Measurements from ENCODE around the gene GAL3ST2.

DNA sequence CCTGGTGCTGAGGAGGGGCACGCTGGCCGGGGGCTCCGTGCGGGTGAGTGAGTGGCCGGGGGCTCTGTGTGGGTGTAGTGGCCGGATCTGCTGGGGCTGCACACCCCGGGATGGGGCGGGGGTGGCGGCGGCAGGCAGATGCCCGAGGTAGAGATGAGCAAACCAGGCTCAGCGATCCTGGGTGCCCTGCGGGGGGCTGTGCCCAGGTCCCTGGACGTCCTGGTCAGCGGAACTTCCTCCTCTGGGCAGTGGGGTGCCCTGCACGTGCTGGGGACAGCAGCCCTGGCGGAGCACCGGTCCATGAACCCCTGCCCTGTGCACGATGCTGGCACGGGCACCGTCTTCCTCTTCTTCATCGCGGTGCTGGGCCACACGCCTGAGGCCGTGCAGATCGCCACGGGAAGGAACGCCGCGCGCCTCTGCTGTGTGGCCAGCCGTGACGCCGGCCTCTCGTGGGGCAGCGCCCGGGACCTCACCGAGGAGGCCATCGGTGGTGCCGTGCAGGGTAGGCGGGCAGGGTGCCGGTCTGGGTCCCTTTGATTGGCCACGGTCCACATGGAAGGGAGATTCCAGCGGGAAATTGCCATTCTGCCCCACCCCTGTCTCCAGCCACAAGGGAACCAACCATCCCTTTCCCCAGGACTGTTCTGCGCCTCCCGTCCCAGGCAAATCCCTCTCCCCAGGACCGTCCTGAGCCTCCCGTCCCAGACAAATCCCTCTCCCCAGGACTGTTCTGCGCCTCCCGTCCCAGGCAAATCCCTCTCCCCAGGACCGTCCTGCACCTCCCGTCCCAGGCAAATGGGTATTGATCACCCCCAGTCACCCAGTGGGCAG, 38.2 kb downstream of the GAL3ST2 start:
- TF ChIP-seq, protein P1, sequence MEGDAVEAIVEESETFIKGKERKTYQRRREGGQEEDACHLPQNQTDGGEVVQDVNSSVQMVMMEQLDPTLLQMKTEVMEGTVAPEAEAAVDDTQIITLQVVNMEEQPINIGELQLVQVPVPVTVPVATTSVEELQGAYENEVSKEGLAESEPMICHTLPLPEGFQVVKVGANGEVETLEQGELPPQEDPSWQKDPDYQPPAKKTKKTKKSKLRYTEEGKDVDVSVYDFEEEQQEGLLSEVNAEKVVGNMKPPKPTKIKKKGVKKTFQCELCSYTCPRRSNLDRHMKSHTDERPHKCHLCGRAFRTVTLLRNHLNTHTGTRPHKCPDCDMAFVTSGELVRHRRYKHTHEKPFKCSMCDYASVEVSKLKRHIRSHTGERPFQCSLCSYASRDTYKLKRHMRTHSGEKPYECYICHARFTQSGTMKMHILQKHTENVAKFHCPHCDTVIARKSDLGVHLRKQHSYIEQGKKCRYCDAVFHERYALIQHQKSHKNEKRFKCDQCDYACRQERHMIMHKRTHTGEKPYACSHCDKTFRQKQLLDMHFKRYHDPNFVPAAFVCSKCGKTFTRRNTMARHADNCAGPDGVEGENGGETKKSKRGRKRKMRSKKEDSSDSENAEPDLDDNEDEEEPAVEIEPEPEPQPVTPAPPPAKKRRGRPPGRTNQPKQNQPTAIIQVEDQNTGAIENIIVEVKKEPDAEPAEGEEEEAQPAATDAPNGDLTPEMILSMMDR (IDR thresholded peaks at IDR 0.05), result no peak
- no peak for TF ChIP-seq POLR2A (IDR thresholded peaks at IDR 0.05)
